GM18519 (cell line): ENCODE data around the gene LOXL4.

ENCODE experiments used
- ATAC-seq: cut with Tn5 transposase; IDR thresholded peaks from one replicate; pipeline ENCODE4 v1.9.1; 2021; ENCODE audit warnings: mild to moderate bottlenecking, moderate library complexity; ENCODE audit not compliant: unreplicated experiment, low FRiP score

Gene LOXL4

DNA sequence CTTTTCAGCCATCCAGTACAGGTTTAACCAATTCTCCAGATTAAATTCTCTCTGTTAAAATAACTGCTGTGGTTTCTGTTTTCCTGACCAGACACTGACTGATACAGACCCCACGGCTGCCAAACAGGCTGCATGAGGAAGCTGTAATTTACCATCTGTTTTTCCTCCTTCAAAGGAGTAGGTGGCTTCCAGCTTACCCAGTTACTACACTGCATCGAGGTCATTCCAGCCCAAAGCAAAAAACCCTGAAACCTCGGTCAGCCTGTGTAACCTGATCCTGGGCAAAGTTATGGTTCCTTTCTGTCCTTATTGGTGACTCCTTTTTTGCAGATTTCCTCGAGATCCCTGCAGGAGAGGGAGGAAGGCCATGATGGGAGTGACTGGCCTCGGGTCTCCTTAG lies 27.9 kb upstream of the LOXL4 start:
- ATAC-seq = no peak

- no peak for ATAC-seq
Measured at GRCh38 chr10:98295401-98295811, 27.4 kb upstream of the LOXL4 start.

- no peak for ATAC-seq
Measured at GRCh38 chr10:98294270-98294627, 26.3 kb upstream of the LOXL4 start.

DNA sequence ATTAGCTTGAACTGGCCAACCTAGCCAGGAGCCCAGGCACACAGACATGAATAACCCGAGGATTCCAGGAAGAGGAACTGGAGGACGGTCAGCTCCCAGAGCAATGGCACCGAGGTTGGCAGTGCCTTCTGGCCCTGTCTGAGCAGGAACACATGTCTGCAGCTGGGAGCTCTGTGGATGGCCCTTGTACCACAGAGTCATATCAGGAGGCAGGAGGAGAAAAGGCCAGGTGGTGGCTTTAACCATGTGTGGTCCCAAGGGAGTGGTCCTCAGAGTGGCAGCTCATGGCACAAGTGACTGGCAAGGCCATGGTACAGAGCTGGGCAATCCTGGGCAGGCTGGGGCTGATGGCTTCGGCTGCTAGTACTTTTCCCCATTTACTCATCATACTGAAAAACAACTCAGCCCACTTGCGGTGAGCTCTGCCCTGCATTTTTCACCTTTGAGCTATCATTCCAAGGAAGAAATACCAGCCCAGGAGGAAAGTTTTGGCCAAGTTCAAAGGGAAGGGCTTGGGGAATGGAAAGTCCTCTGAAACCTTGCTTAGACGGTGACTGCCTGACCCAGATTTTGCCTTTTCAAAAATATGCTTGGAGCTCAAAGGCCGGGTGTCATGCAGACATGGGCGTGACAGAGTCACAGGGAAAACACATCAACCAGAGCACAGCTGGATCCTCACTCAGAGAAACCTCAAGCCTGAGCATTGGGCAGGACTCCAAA lies 25.7 kb upstream of the LOXL4 start:
- no peak for ATAC-seq

GRCh38 chr10:98292971-98293370 lies 25.0 kb upstream of the LOXL4 start:
- ATAC-seq = no peak

- no peak for ATAC-seq
Measured at GRCh38 chr10:98289802-98290209, 21.8 kb upstream of the LOXL4 start.

- no peak for ATAC-seq
Measured at GRCh38 chr10:98287321-98287720, 19.3 kb upstream of the LOXL4 start.

DNA sequence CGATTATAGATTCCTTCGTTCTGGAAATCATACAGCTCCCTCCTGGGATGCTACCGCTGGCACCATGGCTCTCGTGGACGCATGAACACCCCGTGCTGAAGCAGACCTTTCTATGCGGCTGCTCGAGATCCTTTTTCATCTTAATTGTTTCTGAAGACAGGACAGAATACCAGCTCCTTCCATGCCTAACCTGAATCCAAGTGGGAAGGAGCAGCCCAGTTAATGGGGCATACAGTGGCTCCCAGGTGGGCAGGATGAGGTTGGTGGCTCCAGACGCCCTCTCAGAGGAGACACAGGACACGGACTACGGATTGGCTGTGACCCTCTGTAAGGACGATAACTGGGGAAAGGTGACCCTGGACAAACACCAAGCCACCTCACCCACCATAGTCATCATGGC lies 18.4 kb upstream of the LOXL4 start:
- ATAC-seq = no peak

GRCh38 chr10:98285416-98285815 lies 17.4 kb upstream of the LOXL4 start:
- ATAC-seq = no peak

GRCh38 chr10:98276311-98276710 lies 8.3 kb upstream of the LOXL4 start:
- ATAC-seq = no peak

- ATAC-seq = no peak
Measured at GRCh38 chr10:98274562-98274961, 6.6 kb upstream of the LOXL4 start.

GRCh38 chr10:98273057-98273850 lies 5.3 kb upstream of the LOXL4 start:
- ATAC-seq = no peak

DNA sequence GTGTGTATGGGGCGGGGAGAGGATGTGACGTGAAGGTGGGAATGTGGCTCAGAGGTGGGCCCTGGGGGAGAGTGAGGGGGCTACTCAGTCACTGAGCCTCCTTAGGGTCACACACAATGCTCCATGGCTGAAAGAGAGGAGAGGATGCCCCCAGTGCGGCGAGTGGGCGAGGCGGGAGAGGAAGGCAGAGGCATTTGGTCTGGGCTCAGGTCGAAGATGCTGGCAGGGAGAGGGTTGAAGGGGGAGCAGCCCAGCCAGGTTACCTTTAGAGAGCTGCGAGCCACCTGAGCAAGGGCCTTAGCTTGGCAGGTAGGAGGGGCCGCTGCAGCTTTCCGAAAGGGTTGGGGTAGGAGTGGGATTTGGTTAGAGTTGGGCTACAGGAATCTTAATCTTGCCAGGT lies 4.7 kb upstream of the LOXL4 start:
- no peak for ATAC-seq

- no peak for ATAC-seq
Measured at GRCh38 chr10:98272245-98272644, 4.3 kb upstream of the LOXL4 start.

GRCh38 chr10:98270786-98271185 lies 2.8 kb upstream of the LOXL4 start:
- no peak for ATAC-seq

DNA sequence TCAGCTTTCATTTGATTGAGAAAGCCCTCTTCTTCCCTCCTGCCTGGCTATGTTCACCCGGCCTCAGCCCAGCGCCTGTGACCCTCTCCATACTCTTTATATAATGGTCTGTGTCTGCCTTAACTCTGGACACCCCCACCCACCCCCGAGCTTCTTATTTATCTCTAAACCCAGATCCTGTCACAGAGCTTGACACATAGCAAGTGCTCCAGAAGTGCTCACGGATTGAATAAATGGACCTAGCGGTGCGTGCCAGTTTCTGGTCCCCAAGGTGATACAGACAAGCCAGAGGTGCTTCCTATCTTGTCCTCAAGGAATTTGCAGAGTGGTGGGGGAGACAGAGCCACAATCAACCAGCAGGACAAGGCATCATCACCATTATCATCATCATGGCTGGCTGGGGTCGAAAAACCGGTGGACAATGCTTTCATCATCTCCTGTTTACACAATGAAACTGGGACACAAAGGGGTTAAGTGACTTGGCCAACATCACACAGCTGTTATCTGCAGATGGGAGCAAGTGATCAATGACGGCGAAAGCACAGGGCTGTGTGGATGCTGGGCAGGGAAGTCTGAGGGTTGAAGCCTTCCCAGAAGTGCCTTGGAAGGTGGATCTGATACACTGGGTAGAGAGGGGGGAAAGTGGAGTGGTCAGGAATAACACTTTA lies 2.2 kb upstream of the LOXL4 start:
- ATAC-seq = no peak

- ATAC-seq = no peak
Measured at GRCh38 chr10:98269435-98269912, 1.5 kb upstream of the LOXL4 start.

- no peak for ATAC-seq
Measured at GRCh38 chr10:98268694-98269431, 869 bp upstream of the LOXL4 start.

DNA sequence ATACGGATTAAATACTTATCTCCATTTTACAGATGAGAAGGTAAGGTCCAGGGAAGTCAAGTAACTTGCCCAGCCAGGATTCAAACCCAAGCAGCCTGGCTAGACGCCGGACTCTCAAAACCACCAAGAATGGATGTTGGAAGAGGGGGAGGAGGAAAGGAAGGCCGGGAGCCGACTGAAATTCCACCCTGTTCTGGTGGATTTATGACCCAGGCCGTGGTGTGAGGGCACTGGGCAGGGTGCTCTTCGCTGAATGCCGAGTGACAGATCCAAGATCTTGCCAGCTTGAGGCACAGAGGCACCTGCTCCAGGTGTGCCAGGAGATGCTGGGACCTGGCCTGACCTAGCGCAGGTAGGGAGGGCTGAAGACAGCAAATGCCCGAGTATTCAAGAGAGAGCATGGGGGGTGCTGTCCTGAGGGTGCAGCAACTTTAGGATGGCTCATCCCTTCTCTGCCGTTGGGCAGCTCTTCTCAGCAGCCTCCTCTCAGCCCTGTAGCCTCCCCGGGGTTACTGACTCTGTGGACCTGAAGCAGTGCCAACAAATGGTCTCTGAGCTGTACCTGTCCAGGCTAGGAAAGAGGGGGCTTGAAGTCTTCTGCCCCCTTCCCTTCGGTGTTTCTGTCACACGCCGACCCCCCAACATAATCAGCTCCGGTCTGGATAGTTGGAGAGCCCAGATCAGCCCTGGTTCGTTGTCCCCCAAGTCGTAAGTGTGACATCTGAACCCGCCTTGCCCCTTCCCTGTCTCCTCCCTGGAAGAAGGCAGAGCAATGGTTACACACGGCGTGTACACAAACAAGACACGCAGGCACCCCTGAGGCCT lies 713 bp downstream of the LOXL4 start:
- no peak for ATAC-seq

DNA sequence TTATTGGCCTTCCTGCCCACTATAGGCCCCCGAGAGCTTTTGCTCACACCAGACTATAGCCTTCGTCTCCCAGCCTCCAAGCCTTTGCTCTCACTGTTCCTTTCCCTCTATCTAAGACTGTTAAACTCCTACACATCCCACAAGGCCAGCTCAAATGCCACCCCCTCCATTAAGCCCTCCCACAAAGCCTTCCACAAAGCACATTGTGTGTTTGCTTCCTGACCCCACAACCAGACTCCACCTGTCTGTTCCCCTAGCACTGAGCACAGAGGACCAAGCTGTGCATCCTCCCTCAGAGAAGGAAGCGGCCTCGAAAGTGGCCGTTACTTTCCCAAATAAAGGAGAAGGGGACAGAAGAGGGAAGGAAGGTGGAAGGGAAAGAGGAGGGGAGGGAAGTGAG lies 1.3 kb downstream of the LOXL4 start:
- no peak for ATAC-seq
